Stimulated activated CD4-positive, alpha-beta T cell treated with anti-CD3 and anti-CD28 coated beads, Interleukin-12 subunit alpha, Interleukin-12 subunit beta, amount 100 ng/mL, for 4 hours (primary cell): ENCODE data around the gene CRTC3.
A peak's percentile ranks its signal among the peaks of the same experiment; 100 is the strongest.
"Not testable (repeated sequence)": the region's sequence is repeated elsewhere in the genome, so short reads cannot be mapped to it uniquely, and the experiment has no call there.

Source experiments
- DNase-seq: peaks from one replicate; pipeline ENCODE4 v3.0.0-alpha.2; 2020

The CRTC3 gene

GRCh38 chr15:90529371-90530249, at the start of gene CRTC3:
TSS of gene CRTC3 (plus strand) at chr15:90529923. CDS start at chr15:90530072, 149 bp downstream.
- DNase-seq, result peak; percentile 55

- DNase-seq, result no peak
These were observed 48.7 kb upstream of the CRTC3 start for GRCh38 chr15:90481023-90481422.

- DNase-seq, result peak; percentile 35
These were observed 47.4 kb upstream of the CRTC3 start for GRCh38 chr15:90482124-90483011.

- DNase-seq, result no peak
These were observed 46.8 kb upstream of the CRTC3 start for GRCh38 chr15:90483012-90483307.

GRCh38 chr15:90483637-90484036, 46.1 kb upstream of the CRTC3 start:
- DNase-seq, result no peak

GRCh38 chr15:90487186-90487585, 42.5 kb upstream of the CRTC3 start:
- no peak for DNase-seq

GRCh38 chr15:90489514-90489913, 40.2 kb upstream of the CRTC3 start:
- no peak for DNase-seq

- no peak for DNase-seq
These were observed 39.8 kb upstream of the CRTC3 start for GRCh38 chr15:90489944-90490343.

GRCh38 chr15:90493647-90494046, 36.1 kb upstream of the CRTC3 start:
- no peak for DNase-seq

GRCh38 chr15:90495067-90495466, 34.7 kb upstream of the CRTC3 start:
- DNase-seq, result no peak

GRCh38 chr15:90496791-90497190, 32.9 kb upstream of the CRTC3 start:
- no peak for DNase-seq

GRCh38 chr15:90497376-90497775, 32.3 kb upstream of the CRTC3 start:
- no peak for DNase-seq

GRCh38 chr15:90497912-90498311, 31.8 kb upstream of the CRTC3 start:
- no peak for DNase-seq

- no peak for DNase-seq
These were observed 29.6 kb upstream of the CRTC3 start for GRCh38 chr15:90500171-90500570.

GRCh38 chr15:90501898-90502297, 27.8 kb upstream of the CRTC3 start:
- no peak for DNase-seq

- DNase-seq, result not testable (repeated sequence)
These were observed 18.9 kb upstream of the CRTC3 start for GRCh38 chr15:90510781-90511180.

GRCh38 chr15:90511211-90511618, 18.5 kb upstream of the CRTC3 start:
- DNase-seq, result not testable (repeated sequence)

- no peak for DNase-seq
These were observed 17.4 kb upstream of the CRTC3 start for GRCh38 chr15:90512276-90512675.

- DNase-seq, result no peak
These were observed 16.7 kb upstream of the CRTC3 start for GRCh38 chr15:90512981-90513380.

- no peak for DNase-seq
These were observed 16.3 kb upstream of the CRTC3 start for GRCh38 chr15:90513448-90513847.

GRCh38 chr15:90513893-90514292, 15.8 kb upstream of the CRTC3 start:
- not testable (repeated sequence) for DNase-seq

GRCh38 chr15:90519688-90520087, 10.0 kb upstream of the CRTC3 start:
- DNase-seq, result no peak

GRCh38 chr15:90520365-90520764, 9.4 kb upstream of the CRTC3 start:
- no peak for DNase-seq

- no peak for DNase-seq
These were observed 6.3 kb upstream of the CRTC3 start for GRCh38 chr15:90523373-90523772.
